Measurements from ENCODE around the gene NFYC.

The NFYC gene

DNA sequence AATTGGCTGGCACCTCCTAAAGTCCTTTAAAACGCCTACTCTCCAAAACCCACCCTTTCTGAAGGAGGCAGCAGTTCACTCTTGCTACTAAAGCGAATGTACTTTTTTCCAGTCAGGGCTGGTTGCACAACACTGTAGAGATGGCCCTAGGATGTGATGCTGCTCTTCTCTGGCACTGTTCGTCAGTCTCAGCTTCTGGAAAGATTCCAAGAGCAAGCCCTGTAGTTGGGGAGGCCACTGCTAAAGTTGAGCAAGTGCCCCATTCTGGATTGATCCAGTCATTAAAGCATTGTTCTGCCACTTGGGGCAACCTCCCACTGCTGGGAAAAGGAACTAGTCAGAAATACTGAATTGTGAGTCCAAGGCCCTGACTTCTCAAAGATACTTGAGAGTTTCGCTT, 63.6 kb downstream of the NFYC start:
- no peak for DNase-seq (ENCODE audit: low spot score)
- in situ Hi-C loops (cut with MboI; ENCODE audit: low pct_unique_long_range_greater_than_20kb, low sequenced_read_pairs, unreplicated experiment) = no loop called here
- TF ChIP-seq, protein P1, sequence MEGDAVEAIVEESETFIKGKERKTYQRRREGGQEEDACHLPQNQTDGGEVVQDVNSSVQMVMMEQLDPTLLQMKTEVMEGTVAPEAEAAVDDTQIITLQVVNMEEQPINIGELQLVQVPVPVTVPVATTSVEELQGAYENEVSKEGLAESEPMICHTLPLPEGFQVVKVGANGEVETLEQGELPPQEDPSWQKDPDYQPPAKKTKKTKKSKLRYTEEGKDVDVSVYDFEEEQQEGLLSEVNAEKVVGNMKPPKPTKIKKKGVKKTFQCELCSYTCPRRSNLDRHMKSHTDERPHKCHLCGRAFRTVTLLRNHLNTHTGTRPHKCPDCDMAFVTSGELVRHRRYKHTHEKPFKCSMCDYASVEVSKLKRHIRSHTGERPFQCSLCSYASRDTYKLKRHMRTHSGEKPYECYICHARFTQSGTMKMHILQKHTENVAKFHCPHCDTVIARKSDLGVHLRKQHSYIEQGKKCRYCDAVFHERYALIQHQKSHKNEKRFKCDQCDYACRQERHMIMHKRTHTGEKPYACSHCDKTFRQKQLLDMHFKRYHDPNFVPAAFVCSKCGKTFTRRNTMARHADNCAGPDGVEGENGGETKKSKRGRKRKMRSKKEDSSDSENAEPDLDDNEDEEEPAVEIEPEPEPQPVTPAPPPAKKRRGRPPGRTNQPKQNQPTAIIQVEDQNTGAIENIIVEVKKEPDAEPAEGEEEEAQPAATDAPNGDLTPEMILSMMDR (IDR thresholded peaks at IDR 0.05; ENCODE audit: extremely low read depth, insufficient read depth, missing control alignments) = no peak

DNA sequence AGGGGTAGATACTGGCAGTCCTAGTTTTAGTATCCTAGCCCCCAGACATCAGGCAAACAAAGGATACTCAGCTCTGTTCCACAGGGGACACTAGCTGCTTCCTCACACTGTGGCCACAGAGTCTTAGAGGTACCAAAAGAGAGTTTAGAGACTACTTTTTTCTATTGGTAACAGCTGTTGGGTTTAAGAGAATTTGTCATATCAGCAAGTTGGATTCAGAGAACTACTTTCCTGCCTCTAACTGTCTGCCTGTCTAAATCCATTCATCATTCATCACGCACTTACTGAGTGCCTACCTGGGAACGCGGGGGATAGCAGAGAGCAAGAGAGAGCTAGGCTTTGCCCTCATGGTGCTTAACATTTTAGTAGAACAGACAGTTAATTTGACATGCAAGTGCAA, 65.0 kb downstream of the NFYC start:
- DNase-seq (ENCODE audit: low spot score) = no peak
- TF ChIP-seq, protein P1 (IDR thresholded peaks at IDR 0.05; ENCODE audit: extremely low read depth, insufficient read depth, missing control alignments) = no peak
- in situ Hi-C loops (cut with MboI; ENCODE audit: low pct_unique_long_range_greater_than_20kb, low sequenced_read_pairs, unreplicated experiment) = no loop called here

DNA sequence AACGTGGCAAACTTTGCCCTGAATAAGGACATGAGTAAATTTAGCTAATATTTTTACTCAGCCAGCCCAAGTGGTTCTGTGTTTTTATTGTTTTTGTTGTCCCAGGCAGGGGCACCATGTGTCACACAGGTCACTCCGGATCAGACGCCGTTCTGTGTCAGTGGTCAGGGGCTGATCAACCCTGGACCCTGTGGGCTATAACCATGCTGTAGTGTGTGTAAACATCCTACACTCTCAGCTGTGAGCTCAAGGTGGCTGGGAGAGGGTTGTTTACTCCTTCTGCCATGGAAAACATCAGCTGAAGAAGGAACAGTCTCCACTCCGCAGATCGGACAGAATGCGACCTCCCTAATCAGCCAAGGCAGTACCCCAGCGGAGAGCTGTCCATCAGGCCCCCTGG, 65.6 kb downstream of the NFYC start:
- TF ChIP-seq, protein P1 (IDR thresholded peaks at IDR 0.05; ENCODE audit: extremely low read depth, insufficient read depth, missing control alignments) = no peak
- DNase-seq (ENCODE audit: low spot score) = no peak
- in situ Hi-C loops (cut with MboI; ENCODE audit: low pct_unique_long_range_greater_than_20kb, low sequenced_read_pairs, unreplicated experiment) = no loop called here

DNA sequence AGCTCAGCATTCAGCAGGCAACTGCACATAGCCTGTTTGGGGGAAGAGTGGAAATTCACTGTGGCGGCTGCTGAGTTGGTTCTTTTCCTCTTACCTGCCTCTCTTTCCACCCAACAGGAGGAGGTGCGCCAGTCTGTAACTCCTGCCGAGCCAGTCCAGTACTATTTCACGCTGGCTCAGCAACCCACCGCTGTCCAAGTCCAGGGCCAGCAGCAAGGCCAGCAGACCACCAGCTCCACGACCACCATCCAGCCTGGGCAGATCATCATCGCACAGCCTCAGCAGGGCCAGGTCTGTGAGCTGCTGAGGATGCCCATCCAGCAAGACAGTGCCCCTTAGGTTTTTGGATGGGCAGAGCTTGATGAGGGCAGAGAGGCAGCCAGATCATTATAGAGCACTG, 66.5 kb downstream of the NFYC start:
- TF ChIP-seq, protein P1 (IDR thresholded peaks at IDR 0.05; ENCODE audit: extremely low read depth, insufficient read depth, missing control alignments) = no peak
- no peak for DNase-seq (ENCODE audit: low spot score)
- in situ Hi-C loops (cut with MboI; ENCODE audit: low pct_unique_long_range_greater_than_20kb, low sequenced_read_pairs, unreplicated experiment) = no loop called here

DNA sequence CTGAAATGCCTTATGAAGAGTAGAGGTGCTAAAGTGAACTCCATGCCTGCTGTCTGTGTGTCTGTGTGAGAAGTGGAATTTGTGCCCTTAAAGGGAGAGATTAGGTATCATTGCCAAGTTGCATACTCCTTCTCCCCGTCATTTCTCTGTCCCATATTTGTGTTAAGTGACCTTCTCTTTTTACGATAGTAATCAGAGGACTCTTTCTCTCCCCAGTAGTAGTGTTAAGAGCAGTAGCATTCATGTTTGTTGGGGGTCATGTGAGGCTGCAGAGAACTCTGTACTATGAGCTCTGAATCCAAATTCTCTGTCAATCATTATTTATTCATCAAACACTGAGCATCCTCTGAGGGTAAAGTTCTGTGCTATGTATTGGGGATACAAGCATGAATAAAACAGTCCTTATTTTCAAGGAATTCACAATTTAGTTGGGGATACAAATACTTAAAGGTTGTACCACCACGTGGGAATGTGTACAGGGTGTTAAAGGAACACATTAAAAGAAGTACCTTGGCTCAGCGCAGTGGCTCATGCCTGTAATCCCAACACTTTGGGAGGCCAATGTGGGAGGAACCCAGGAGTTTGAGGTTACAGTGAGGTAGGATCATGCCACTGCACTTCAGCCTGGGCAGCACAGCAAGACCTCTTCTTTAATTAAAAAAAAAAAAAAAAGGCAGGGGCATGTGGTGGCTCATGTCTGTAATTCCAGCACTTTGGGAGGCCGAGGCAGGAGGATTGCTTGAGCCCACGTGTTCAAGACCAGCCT, 67.3 kb downstream of the NFYC start:
- TF ChIP-seq, protein P1 (IDR thresholded peaks at IDR 0.05; ENCODE audit: extremely low read depth, insufficient read depth, missing control alignments) = no peak
- in situ Hi-C loops (cut with MboI; ENCODE audit: low pct_unique_long_range_greater_than_20kb, low sequenced_read_pairs, unreplicated experiment) = no loop called here
- no peak for DNase-seq (ENCODE audit: low spot score)

DNA sequence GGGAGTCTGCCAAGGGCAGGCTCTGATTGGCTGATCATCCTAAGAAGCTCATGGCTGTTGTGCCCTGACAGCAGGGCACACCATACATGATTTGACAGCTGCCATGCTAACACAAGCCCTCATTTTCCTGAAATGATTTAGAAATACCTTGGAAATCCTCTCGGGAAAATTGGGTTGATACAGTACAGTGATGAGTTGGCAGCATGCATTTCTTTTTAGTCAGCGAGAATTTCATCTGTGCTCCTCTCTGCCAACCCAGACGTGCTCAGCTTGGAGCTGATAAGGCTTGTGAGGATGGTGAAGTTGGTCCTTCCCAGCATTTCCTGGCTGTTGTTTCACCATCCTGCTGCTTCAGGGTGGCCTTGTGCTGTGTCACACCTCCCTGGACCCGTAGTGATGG, 69.5 kb downstream of the NFYC start:
- in situ Hi-C loops (cut with MboI; ENCODE audit: low pct_unique_long_range_greater_than_20kb, low sequenced_read_pairs, unreplicated experiment) = no loop called here

More for the DNA sequence above, 69.5 kb downstream of the NFYC start:
- TF ChIP-seq, protein P1 (IDR thresholded peaks at IDR 0.05; ENCODE audit: extremely low read depth, insufficient read depth, missing control alignments) = no peak
- no peak for DNase-seq (ENCODE audit: low spot score)

All from GM13977 (cell line).